Stimulated activated naive CD4-positive, alpha-beta T cell (primary cell): ENCODE data around the gene POTEH.
"Not testable (repeated sequence)": the region's sequence is repeated elsewhere in the genome, so short reads cannot be mapped to it uniquely, and the experiment has no call there.

Experiments
- DNase-seq, 6 experiments: peaks; one replicate each; lab custom pipeline; 2025; lab: John Stamatoyannopoulos, UW

Gene POTEH

GRCh38 chr22:15738157-15738908 is 48.5 kb downstream of the POTEH start:
- DNase-seq: not testable (repeated sequence)

DNA sequence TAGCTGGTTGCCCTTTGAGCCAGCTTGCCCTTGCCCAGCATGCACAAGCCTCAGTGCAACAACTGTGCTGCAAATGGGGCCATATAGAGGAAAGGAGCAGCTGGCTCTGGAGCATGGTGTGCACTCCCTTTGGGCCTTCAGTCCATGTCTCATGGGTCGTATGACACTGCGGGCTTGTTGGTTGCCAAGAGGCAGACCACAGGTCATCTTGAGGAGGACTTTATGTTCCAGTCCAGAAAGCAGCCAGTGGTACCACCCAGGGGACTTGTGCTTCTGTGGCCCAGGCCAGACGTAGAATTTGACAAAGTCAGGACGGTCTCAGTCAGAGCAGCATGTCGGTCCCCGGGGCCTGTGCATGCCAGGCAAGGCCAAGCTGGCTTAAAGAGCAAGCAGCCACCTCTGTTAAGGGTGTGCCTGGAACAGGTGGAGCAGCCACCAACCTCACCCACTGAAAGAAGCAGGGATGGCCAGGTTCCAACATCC is 49.1 kb downstream of the POTEH start:
- DNase-seq: not testable (repeated sequence)

- DNase-seq: not testable (repeated sequence)
Observed at GRCh38 chr22:15747636-15748323, 58.0 kb downstream of the POTEH start.

DNA sequence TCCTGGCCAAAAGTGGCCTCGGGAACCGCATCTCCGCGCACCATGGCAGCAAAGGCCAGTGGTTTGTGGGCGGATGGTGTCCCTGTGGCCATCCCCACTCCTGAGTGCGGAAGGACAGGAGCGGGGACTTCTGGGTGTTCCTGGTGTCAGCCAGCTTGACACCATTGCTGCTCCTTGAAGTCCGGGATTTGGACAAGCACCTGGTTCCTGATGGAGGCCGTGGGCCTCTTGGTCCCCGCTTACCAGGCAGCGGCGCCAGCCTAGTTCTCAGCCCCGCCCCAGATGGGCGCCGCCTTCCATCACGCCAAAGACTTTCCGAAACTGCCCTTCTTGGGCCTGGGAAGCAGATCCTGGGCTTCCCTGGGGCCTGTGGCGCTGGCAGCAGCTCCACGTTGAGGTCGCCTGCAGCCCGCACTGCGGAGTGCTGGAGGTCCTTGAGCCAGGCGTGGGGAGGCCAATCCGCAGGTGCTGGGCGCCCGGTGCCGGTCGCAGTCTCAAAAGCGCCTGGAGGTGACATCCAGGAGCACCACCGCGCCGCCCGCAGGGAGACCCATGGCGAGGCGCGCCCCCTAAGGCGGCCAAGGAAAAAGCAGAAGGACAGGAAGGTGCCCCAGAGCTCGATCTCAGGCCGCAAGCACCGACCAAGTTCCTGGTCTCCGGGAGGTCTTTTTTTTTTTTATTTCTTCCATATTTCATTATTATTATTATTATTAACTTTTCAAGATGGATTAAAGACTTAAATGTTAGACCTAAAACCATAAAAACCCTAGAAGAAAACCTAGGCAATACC is 59.5 kb downstream of the POTEH start:
- DNase-seq: not testable (repeated sequence)

- DNase-seq: not testable (repeated sequence)
Observed at GRCh38 chr22:15759443-15760097, 69.7 kb downstream of the POTEH start.

DNA sequence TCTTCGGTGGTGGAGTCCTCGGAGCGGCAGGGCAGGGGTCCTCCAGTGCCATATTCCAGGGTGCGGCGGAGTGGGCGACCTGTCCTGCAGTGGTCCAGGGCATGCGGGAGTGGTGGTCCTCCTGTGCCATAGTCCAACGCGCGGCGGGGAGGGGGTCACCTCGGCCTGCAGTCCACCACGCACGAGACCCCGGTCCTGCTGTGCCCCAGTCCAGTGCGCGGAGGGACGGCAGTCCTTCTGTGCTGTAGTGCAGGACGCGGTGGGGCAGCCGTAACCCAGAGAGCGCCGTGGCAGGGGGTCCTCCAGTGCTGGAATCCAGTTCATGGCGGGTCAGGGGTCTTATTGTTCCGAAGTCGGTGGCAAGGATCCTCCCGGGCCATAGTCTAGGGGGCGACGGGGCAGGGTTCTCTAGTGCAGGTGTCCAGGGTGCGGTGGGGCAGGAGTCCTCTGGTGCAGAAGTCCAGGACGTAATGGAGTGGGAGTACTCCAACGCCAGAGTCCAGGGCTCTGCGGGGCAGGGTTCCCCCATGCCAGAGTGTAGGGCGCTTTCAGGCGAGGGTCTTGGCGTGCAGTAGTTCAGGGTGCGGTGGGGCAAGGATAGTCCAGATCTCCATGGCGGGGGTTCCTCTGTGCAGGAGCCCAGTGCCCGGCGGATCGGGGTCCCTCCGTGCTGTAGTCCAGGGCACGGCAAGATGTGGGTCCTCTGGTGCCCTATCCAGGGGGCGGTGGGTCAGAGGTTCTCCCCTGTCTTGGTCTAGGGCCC is 70.7 kb downstream of the POTEH start:
- DNase-seq: not testable (repeated sequence)

DNA sequence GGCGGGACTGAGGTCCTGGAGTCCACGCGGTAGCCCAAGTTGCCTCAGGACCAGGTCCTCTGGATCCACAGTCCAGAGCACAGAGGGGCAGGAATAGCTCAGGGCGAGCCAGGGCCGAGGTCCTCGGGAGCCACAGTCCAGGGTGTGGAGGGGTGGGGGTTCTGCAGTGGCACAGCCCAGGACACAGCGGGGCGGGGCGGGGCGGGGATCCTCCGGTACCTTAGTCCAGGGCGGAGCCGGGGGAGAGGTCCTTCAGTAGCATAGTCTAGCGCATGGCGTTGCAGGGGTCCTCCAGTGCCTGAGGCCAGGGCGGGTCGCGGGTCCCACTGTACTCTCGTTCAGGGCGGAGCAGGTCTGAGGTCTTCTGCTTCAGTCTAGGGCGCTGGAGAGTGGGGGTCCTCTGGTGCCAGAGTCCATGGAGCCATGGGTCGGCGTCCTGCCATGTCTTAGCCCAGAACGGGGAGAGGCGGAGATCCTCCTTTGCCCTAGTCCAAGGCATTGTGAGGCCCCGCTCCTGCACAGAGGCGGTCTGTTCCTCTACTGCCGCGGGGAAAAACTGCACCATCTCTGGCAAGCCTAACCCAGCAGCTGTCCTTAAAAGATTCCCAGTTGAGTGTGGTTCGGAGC is 71.4 kb downstream of the POTEH start:
- not testable (repeated sequence) for DNase-seq

DNA sequence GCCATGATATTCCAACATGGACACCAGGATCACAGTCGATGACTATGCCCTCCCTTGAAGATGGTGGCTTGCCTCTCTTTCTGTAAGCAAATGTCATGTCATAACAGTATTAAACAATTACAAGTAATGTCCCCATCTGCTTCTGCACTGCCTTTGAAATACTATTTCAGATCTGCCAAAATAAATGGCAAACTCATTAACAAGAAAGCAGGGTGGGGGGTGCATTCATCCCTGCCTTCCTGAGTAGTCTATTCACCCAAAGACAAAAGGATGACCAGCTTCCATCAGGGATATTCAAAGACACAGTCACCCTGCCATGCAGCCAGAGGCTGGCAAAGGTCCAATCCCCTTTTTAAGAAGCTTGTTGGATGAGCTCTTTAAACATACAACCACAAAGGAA is 73.7 kb downstream of the POTEH start:
- not testable (repeated sequence) for DNase-seq
